GM19372 (cell line): Measurements from ENCODE around the gene DARS2.
"Not testable (repeated sequence)": the region's sequence is repeated elsewhere in the genome, so short reads cannot be mapped to it uniquely, and the experiment has no call there.

Experiments used
- ATAC-seq: cut with Tn5 transposase; IDR thresholded peaks from one replicate; pipeline ENCODE4 v1.9.1; 2021; ENCODE audit warnings: mild to moderate bottlenecking, low read depth, moderate library complexity; ENCODE audit not compliant: unreplicated experiment

The DARS2 gene

GRCh38 chr1:173824315-173825081 lies at the start of gene DARS2, which contains the start of gene CENPL:
DARS2 (plus strand) TSS chr1:173824673; CDS start chr1:173825230, 557 bp downstream.
CENPL (minus strand) TSS chr1:173824883; CDS start chr1:173811299, 13,584 bp downstream.
- ATAC-seq, result peak; percentile 84

- no peak for ATAC-seq
These were observed 48.8 kb upstream of the DARS2 start for GRCh38 chr1:173775578-173776226.

- no peak for ATAC-seq
These were observed 44.5 kb upstream of the DARS2 start for GRCh38 chr1:173779936-173780335.

GRCh38 chr1:173784997-173785396 lies 39.5 kb upstream of the DARS2 start:
- ATAC-seq, result no peak

- no peak for ATAC-seq
These were observed 34.6 kb upstream of the DARS2 start for GRCh38 chr1:173789841-173790240.

- ATAC-seq, result no peak
These were observed 26.4 kb upstream of the DARS2 start for GRCh38 chr1:173798078-173798477.

GRCh38 chr1:173799995-173800394 lies 24.5 kb upstream of the DARS2 start:
- ATAC-seq, result not testable (repeated sequence)

GRCh38 chr1:173802961-173803360 lies 21.5 kb upstream of the DARS2 start:
- ATAC-seq, result no peak

GRCh38 chr1:173813654-173814053 lies 10.8 kb upstream of the DARS2 start:
- ATAC-seq, result not testable (repeated sequence)

GRCh38 chr1:173818459-173818858 lies 6.0 kb upstream of the DARS2 start:
- ATAC-seq, result no peak

- ATAC-seq, result no peak
These were observed 2.8 kb upstream of the DARS2 start for GRCh38 chr1:173821680-173822079.

- ATAC-seq, result peak; percentile 33
These were observed 625 bp upstream of the DARS2 start for GRCh38 chr1:173823781-173824314.

GRCh38 chr1:173827611-173828010 lies 3.1 kb downstream of the DARS2 start:
- no peak for ATAC-seq

GRCh38 chr1:173832748-173833147 lies 8.3 kb downstream of the DARS2 start:
- ATAC-seq, result no peak

- ATAC-seq, result no peak
These were observed 27.6 kb downstream of the DARS2 start for GRCh38 chr1:173852105-173852504.

- ATAC-seq, result no peak
These were observed 28.6 kb downstream of the DARS2 start for GRCh38 chr1:173853074-173853473.

- no peak for ATAC-seq
These were observed 31.5 kb downstream of the DARS2 start for GRCh38 chr1:173856014-173856413.

- no peak for ATAC-seq
These were observed 32.4 kb downstream of the DARS2 start for GRCh38 chr1:173856903-173857302.

- ATAC-seq, result no peak
These were observed 33.0 kb downstream of the DARS2 start for GRCh38 chr1:173857363-173857917.

- ATAC-seq, result not testable (repeated sequence)
These were observed 35.1 kb downstream of the DARS2 start for GRCh38 chr1:173859547-173859946.

- no peak for ATAC-seq
These were observed 35.6 kb downstream of the DARS2 start for GRCh38 chr1:173860065-173860464.
